Medulla oblongata (tissue), 1 donor: Measurements from ENCODE around the gene RCN2.
A peak's percentile ranks its signal among the peaks of the same experiment; 100 is the strongest.
"Not testable (repeated sequence)": the region's sequence is repeated elsewhere in the genome, so short reads cannot be mapped to it uniquely, and the experiment has no call there.

Source experiments
- DNase-seq: peaks from one replicate; pipeline ENCODE4 v3.0.0-alpha.2; 2015; ENCODE audit errors: extremely low spot score

The RCN2 gene

DNA sequence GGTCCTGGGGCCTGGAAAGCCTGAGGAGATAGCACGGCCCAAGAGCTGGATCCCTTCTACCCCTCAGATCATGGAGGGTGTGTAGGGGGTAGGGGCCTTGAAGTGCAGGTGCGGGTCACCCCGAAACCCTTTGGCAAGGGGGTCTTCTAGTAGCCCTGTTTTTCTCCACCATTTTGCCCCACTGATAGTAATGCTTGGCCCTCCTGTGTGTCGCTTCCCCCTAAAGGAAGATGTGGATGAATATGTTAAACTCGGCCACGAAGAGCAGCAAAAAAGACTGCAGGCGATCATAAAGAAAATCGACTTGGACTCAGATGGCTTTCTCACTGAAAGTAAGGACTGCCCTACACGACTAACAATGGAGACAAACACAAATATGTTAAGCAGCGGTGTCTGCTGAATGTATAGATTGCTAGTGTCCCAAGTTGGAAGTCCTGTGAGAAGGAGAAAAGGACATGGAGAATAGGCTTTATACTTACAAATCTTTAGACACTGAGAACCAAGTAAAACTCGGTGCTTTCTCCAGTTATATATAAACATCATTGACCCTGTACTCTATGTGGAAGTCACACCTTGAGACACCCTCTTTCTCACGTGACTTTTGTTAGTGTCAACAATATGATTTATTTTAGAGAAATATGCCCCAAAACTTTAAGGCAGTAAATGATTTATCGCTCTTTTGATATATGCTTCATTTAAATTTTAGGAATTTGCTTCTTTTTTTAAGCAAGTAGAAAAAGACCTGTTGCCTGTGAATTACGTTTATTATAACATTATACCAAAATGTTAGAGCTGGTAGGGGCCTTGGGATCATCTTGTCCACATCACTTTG lies 802 bp downstream of the RCN2 start:
- peak; percentile 27 for DNase-seq

DNA sequence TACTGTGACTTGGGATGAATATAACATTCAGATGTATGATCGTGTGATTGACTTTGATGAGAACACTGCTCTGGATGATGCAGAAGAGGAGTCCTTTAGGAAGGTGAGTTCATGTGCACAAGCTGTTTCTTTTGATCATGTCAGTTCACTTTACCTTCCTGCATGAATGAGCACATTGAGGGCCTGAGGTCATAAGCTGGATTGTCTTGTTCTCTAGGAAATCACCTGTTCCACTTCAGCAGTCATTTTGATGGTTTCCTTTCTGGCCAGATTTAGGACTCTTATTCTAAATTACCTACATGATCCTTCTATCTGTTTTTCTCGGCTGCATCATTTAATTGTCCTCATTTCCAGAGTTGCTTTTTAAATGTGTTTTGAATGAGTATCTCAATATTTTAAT lies 4.1 kb downstream of the RCN2 start:
- no peak for DNase-seq

- DNase-seq = no peak
Measured at GRCh38 chr15:76936671-76937070, 5.1 kb downstream of the RCN2 start.

GRCh38 chr15:76938752-76939151 lies 7.2 kb downstream of the RCN2 start:
- no peak for DNase-seq

DNA sequence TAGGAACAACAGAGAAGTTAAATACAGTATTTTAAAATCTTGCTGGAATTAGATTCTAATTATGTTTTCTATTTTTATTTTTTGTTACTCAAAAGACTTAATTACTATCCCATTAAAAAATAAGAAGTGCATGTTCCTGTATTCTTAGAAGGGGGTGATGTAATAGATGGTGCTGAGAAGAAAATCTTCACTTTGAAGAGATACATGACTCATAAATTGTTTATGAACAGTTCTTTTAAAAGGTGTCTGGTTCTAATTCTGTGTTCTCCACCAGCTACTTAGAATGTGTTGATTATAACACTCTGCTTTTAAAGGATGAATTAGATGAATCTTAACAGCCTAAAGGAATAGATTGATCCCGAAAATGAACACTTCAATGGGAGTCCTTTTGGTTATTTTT lies 8.2 kb downstream of the RCN2 start:
- DNase-seq = no peak

GRCh38 chr15:76941636-76942035 lies 10.1 kb downstream of the RCN2 start:
- no peak for DNase-seq

DNA sequence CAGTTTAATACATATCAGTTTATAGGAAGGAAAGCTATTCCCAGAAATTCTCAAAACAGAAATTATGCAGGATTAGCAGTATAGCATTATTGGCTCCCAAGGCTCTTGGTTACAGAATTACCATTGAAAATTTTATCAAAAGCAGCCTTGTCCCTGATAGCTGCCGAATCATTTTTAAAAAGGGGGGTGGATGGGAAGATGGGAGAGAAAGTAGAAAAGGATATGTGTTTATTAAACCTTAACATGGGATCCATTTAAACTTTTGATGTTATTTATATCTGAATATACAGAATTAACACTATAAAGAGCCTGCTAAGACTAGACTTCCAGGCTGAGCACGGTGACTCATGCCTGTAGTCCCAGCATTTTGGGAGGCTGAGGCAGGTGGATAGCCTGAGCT lies 10.8 kb downstream of the RCN2 start:
- no peak for DNase-seq

GRCh38 chr15:76945494-76946093 lies 14.0 kb downstream of the RCN2 start:
- DNase-seq = no peak

DNA sequence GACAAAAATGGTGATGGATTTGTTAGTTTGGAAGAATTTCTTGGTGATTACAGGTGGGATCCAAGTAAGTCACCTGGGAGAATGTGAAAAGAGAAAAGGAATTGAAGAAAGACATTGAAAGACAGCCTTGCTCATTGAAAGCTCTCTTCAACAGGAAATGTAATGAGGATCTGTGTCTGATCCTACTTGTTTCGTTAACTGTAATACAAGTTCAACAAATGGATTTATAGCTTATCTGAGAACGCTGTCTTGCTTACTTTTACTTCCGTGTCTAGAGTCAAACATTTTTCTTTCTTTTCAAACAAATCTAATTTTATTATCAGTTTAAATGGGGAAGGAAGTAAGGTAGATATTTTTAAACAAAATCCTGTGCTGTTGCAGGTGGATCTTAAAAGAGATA lies 15.9 kb downstream of the RCN2 start:
- no peak for DNase-seq

DNA sequence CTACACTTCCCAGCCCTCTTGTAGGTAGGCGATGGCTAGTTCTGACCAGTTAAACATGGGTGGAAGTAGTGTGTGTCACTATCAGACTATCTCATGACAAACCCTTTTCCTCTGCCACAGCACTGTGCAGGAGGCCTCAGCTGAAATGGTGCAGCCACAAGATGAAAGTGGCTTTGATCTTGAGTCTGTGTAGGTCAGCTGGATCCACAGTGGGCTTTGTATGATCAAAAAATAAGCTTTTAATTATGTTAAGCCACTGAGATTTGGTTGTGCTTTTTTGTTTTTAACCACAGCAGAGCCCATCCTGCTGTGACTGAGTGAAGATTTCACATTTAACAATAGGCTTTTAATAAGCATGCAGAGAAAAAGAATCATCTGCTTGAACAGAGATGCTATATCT lies 19.7 kb downstream of the RCN2 start:
- DNase-seq = peak; percentile 44

DNA sequence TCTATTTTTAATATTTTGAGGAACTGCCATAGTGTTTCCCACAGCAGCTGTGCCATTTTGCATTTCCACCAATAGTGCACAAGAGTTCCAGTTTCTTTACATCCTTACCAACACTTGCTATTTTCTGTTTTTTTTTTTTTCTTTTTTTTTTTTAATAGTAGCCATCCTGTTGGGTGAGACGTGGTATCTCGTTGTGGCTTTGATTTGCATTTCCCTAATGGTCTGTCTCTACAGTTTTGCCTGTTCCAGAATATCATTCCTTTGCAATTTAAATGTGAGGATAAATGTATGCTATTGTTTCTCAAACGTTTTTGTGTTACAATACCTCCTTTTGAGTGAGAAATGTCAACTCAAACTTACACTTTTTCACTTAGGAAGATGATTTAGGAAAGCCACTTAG lies 22.4 kb downstream of the RCN2 start:
- DNase-seq = no peak

- peak; percentile 74 for DNase-seq
Measured at GRCh38 chr15:76954744-76955143, 23.2 kb downstream of the RCN2 start.

- DNase-seq = no peak
Measured at GRCh38 chr15:76961268-76962011, 29.9 kb downstream of the RCN2 start.

- no peak for DNase-seq
Measured at GRCh38 chr15:76962337-76963013, 30.9 kb downstream of the RCN2 start.

- DNase-seq = no peak
Measured at GRCh38 chr15:76963596-76963995, 32.0 kb downstream of the RCN2 start.

GRCh38 chr15:76964157-76964556 lies 32.6 kb downstream of the RCN2 start:
- DNase-seq = no peak

- not testable (repeated sequence) for DNase-seq
Measured at GRCh38 chr15:76966051-76966450, 34.5 kb downstream of the RCN2 start.

GRCh38 chr15:76967067-76967466 lies 35.5 kb downstream of the RCN2 start:
- no peak for DNase-seq

GRCh38 chr15:76968306-76968705 lies 36.8 kb downstream of the RCN2 start:
- DNase-seq = no peak

DNA sequence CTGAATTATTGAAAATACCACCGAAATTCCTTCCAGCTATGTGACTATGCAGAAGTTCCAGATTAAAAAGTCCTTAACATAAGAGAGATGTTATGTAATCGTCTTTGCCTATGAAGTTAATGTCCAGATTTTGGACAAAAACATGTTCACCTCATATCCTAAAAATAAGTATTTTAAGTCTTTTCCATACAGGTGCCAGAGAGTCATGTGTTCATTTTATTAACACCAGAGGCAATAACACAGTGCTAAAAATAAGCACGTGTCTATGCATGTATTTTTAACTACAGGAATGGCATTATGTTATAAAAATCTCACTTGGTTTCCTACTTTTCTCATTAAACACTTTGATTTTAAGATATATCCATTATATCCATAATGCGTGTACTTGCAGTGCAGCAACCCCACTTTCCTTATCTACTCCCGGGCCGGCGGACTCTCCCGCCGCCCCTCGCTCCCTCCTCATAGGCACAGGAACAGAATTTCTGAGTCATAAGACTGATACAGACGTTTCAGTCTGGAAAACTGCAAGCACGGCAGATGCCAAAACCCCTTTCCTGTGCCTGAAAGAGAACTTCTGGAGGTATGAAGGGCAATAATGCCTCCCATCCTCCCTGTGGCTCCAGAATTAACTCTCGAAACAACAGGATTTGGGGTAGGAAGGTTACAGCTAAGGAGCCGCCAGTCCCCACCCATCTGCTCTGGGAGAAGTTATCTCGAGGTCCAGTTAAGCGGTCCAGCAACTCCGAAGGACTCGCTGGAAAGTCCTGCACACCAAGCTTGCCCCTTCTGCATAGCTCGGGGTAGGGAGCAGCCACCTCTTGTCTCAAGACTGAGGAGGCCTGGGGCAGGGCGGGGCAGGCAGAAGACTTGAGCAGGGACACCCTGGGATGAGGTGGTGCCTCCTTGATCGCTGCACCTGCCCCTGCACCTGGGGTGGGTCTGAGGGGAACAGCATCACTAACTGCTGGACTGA lies 41.1 kb downstream of the RCN2 start:
- no peak for DNase-seq

DNA sequence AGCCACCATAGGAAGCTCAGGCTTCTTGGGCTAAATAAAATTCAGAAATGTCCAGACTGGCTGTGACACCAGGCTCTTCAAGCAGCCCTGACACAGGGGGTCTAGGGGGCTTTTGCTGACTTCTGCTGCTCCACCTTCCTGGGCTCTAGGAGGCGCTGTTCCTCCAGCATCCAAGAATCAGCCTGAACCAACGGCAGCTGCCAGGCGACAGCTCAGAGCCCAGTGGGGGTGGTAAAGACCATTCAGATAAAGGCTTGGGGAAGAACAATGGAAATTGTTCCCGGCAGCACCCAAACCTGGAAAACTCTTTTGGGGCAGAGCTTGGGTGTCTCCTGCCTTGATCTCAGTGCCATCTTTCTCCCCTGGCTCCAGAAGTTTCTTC lies 41.8 kb downstream of the RCN2 start:
- DNase-seq = peak; percentile 81
